GM12878 (cell line): ENCODE results near the gene ZNF79. TPM values are rescaled to one million over a fixed set of nuclear protein-coding genes. Genes with fewer than 3 reads are reported as not detected.

Experiments
- ATAC-seq: fragments of 200-7000 bp; cut with Tn5 transposase; 3 replicates; pipeline ENCODE4 v1.9.1; 2020; ENCODE audit warnings: mild to moderate bottlenecking, moderate library complexity
- BruUV-seq: library from RNA; stranded (reverse); fragments of 400-500 nt; replicated peaks from 2 replicates; lab custom pipeline; 2021; lab: Mats Ljungman, UMichigan
- CTCF ChIA-PET: fragments of 300-600 bp; sonication (Branson Sonifier 250); formaldehyde crosslinking; extraction: SDS; loops from one replicate; lab custom pipeline; 2021; ENCODE audit warnings: inconsistent platforms; lab: Yijun Ruan, JAX
- POLR2A ChIA-PET: fragments of 350-600 bp; formaldehyde crosslinking; extraction: SDS; loops from one replicate; lab custom pipeline; 2021; ENCODE audit warnings: inconsistent platforms; lab: Charles Lee
- RAD21 ChIA-PET: fragments of 300-600 bp; sonication (Branson Sonifier 250); formaldehyde crosslinking; loops from one replicate; lab custom pipeline; 2023; ENCODE audit warnings: antibody characterized with exemption; ENCODE audit not compliant: unreplicated experiment; lab: Charles Lee
- SMC1A ChIA-PET: fragments of 300-600 bp; sonication (Branson Sonifier 250); formaldehyde crosslinking; loops from one replicate; lab custom pipeline; 2023; ENCODE audit not compliant: unreplicated experiment, uncharacterized antibody; lab: Charles Lee
- DNase-seq: peaks from one replicate; pipeline ENCODE4 v3.0.0-alpha.2; 2011; ENCODE audit warnings: low read depth, low spot score
- FAIRE-seq: peaks from 3 replicates; lab custom pipeline; 2011; peaks lifted over from hg19 to GRCh38; lab: Jason Lieb, UNC
- H2AFZ ChIP-seq: 2 replicates; pipeline ENCODE4 v1.6.0; 2011; ENCODE audit warnings: low read depth, low read length, control low read depth; ENCODE audit not compliant: control insufficient read depth
- H3K27ac ChIP-seq: 2 replicates; pipeline ENCODE4 v1.5.1; 2011; ENCODE audit warnings: control low read depth; ENCODE audit not compliant: control insufficient read depth, insufficient read depth
- H3K27me3 ChIP-seq, 2 experiments: replicated peaks in 1 of 2; 2 replicates each; pipeline versions ENCODE4 v1.6.0 to v1.6.1; 2011; ENCODE audit warnings: low read length in 1 of 2; ENCODE audit not compliant: control insufficient read depth in 2 of 2, insufficient read depth in 2 of 2
- H3K36me3 ChIP-seq, 2 experiments: 2 replicates each; pipeline ENCODE4 v1.5.1; 2011; ENCODE audit warnings: low read length in 1 of 2; ENCODE audit not compliant: control insufficient read depth in 2 of 2, insufficient read depth in 2 of 2
- H3K4me1 ChIP-seq: 2 replicates; pipeline ENCODE4 v1.6.1; 2011; ENCODE audit warnings: mild to moderate bottlenecking, low read length, moderate library complexity, mixed read lengths; ENCODE audit not compliant: control insufficient read depth, insufficient read depth
- H3K4me2 ChIP-seq: 2 replicates; pipeline ENCODE4 v1.6.0; 2011; ENCODE audit warnings: control low read depth; ENCODE audit not compliant: control insufficient read depth, insufficient read depth
- H3K4me3 ChIP-seq: fragments of 200-600 bp; sonication (generic); 2 replicates; pipeline ENCODE4 v1.5.1; 2016
- H3K79me2 ChIP-seq: 2 replicates; pipeline ENCODE4 v1.6.0; 2011; ENCODE audit warnings: low read length; ENCODE audit not compliant: control insufficient read depth, insufficient read depth
- H3K9ac ChIP-seq: 2 replicates; pipeline ENCODE4 v1.8.0; 2011; ENCODE audit warnings: low read length, control low read depth, mixed read lengths; ENCODE audit not compliant: control insufficient read depth, insufficient read depth
- H3K9me3 ChIP-seq: replicated peaks from 3 replicates; pipeline ENCODE4 v1.5.1; 2011; ENCODE audit warnings: mild to moderate bottlenecking, low read length; ENCODE audit not compliant: control insufficient read depth, insufficient read depth
- H4K20me1 ChIP-seq: 2 replicates; pipeline ENCODE4 v1.6.0; 2011; ENCODE audit not compliant: control insufficient read depth, insufficient read depth
- ATF7 ChIP-seq: fragments of 450-650 bp; IDR thresholded peaks from 2 replicates; pipeline ENCODE4 v1.6.1; 2016; ENCODE audit warnings: low read depth, mild to moderate bottlenecking
- BMI1 ChIP-seq: fragments of 450-650 bp; IDR thresholded peaks from 2 replicates; pipeline ENCODE4 v1.6.1; 2016; ENCODE audit warnings: mild to moderate bottlenecking, moderate library complexity, borderline replicate concordance
- JUND ChIP-seq: IDR thresholded peaks from 2 replicates; pipeline ENCODE4 v1.6.1; 2012; ENCODE audit warnings: low read depth, mild to moderate bottlenecking, low read length, improper control_type of control experiment, moderate library complexity
- NFYB ChIP-seq: IDR thresholded peaks from 2 replicates; pipeline ENCODE4 v1.6.1; 2011; ENCODE audit warnings: low read depth, mild to moderate bottlenecking, low read length, improper control_type of control experiment, moderate library complexity; ENCODE audit not compliant: insufficient read depth
- PAX5 ChIP-seq: IDR thresholded peaks from 2 replicates; pipeline ENCODE4 v1.6.1; 2011; ENCODE audit warnings: low read depth, low read length, borderline replicate concordance
- SMAD5 ChIP-seq: IDR thresholded peaks from 2 replicates; pipeline ENCODE4 v1.6.1; 2016; ENCODE audit warnings: antibody characterized with exemption, low read depth
- WGBS: methylation state at CpG from one replicate; pipeline ENCODE4 v1.1.6; 2016; ENCODE audit warnings: low lambda C conversion rate; ENCODE audit not compliant: insufficient replicate concordance, insufficient coverage; ENCODE audit errors: missing lambda C conversion rate; 5-methylcytosine and 5-hydroxymethylcytosine counted together
- in situ Hi-C: fragments of 300-500 bp; cut with MboI; formaldehyde crosslinking; loops from 9 replicates; pipeline ENCODE4 v1.14.3; 2018; ENCODE audit warnings: mixed read lengths
- intact Hi-C: fragments of 100-400 bp; cut with micrococcal nuclease; formaldehyde crosslinking; loops from one replicate; pipeline ENCODE4 v1.14.2; 2022; ENCODE audit not compliant: unreplicated experiment
- polyA plus RNA-seq, 11 experiments: library from polyadenylated mRNA; depleted of rRNA in 4 of 11; unstranded in 6 of 11; stranded (reverse) in 5 of 11; fragments of >200 nt; fragmentation: Nextera tagmentation in 4 of 11; fragmentation: Illumina TruSeq in 1 of 11; extraction: Ambion mirVana in 4 of 11; extraction: Trizol in 1 of 11; gene quantifications; 1 replicate in 1 of 11; 2 replicates in 10 of 11; pipeline versions ENCODE4 v1.2.1 to v1.2.3, GENCODE V29; 2011 to 2016; ENCODE audit warnings: inconsistent platforms in 2 of 11, missing spikeins in 2 of 11, low read depth in 1 of 11
- total RNA-seq, 4 experiments: library from RNA; depleted of rRNA in 3 of 4; stranded (reverse); fragments of >200 nt in 3 of 4; fragmentation: Illumina TruSeq in 1 of 4; extraction: Trizol in 1 of 4; gene quantifications; 2 replicates each; pipeline versions ENCODE4 v1.2.1 to v1.2.3, GENCODE V29; 2013 to 2021
- TF ChIP-seq, protein P1 (sequence below): fragments of 450-650 bp; IDR thresholded peaks from 2 replicates; pipeline ENCODE4 v1.6.1; 2014; ENCODE audit warnings: mild to moderate bottlenecking
- TF ChIP-seq, protein P2 (sequence below): IDR thresholded peaks from 2 replicates; pipeline ENCODE4 v1.6.1; 2011; ENCODE audit warnings: borderline replicate concordance, low read depth, mild to moderate bottlenecking, moderate library complexity, mixed read lengths, low read length; ENCODE audit not compliant: insufficient read depth; ENCODE audit errors: extremely low read length

ZNF79 gene
- total and polyA plus RNA-seq, 10 of the 15 experiments (the other 5 are each of a cell fraction or from before 2014, with no cell fraction given) = 1.8 to 14.1 (median 11.7) TPM

DNA sequence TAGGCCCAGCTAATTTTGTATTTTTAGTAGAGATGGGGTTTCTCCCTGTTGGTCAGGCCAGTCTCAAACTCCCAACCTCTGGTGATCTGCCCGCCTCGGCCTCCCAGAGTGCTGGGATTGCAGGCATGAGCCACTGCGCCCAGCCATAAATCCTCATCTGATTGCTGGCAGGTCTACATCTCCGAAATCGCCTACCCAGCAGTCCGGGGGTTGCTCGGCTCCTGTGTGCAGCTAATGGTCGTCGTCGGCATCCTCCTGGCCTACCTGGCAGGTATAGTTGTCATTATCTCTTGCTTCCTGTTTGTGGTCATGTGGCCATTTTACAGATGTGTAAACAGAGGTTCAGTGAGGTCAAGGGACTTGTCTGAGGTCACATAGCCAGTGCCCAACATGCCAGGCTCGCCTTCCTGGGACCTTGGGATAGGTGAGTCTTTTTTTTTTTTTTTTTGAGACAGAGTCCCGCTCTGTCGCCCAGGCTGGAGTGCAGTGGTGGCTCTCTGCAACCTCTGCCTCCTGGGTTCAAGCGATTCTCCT, 24.4 kb upstream of the ZNF79 start:
- 92% methylated on average over 12 of the region's 14 CpGs for WGBS
- Histone ChIP-seq H3K4me2 (no peak overlapping the region), H3K27me3 (no peaks in the 10 kb centered on the region), H3K9ac (no peak overlapping the region), H3K36me3 (peaks cover 0 to 3% of the 10 kb centered on the region in 2 experiments; a peak in 2 of 4 replicates), H4K20me1 (no peaks in the 10 kb centered on the region), H2AFZ (no peak overlapping the region), H3K9me3 (no peaks in the 10 kb centered on the region), H3K4me1 (peaks cover 9% of the 10 kb centered on the region), H3K4me3 (no peak overlapping the region), H3K27ac (no peak overlapping the region), H3K79me2 (peaks cover 9% of the 10 kb centered on the region)
- ChIA-PET CTCF (interaction anchor here (1.0 to 3.6 kb wide), 5 partner anchors 52 to 187 kb away, joined by 3 to 25 read pairs (median 7); partner anchors contain the start of genes LRSAM1 and RPL12), RAD21 (interaction anchor here (1.2 to 1.3 kb wide), 2 partner anchors 52 to 185 kb away, joined by 3 to 4 read pairs; partner anchors contain the start of genes LRSAM1 and RPL12), POLR2A (no interaction called here), SMC1A (interaction anchor here (0.7 to 1.7 kb wide), 4 partner anchors 11 to 185 kb away, joined by 3 to 6 read pairs (median 4); no protein-coding TSS in a partner anchor)
- no TSS peak for BruUV-seq
- ATAC-seq (no peak), DNase-seq (no peak), FAIRE-seq (no peak)
- TF ChIP-seq, protein P1, sequence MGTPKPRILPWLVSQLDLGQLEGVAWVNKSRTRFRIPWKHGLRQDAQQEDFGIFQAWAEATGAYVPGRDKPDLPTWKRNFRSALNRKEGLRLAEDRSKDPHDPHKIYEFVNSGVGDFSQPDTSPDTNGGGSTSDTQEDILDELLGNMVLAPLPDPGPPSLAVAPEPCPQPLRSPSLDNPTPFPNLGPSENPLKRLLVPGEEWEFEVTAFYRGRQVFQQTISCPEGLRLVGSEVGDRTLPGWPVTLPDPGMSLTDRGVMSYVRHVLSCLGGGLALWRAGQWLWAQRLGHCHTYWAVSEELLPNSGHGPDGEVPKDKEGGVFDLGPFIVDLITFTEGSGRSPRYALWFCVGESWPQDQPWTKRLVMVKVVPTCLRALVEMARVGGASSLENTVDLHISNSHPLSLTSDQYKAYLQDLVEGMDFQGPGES = no peak
- TF ChIP-seq NFYB (no peak), BMI1 (no peak), ATF7 (no peak), JUND (no peak), SMAD5 (no peak), PAX5 (no peak)
- TF ChIP-seq, protein P2, sequence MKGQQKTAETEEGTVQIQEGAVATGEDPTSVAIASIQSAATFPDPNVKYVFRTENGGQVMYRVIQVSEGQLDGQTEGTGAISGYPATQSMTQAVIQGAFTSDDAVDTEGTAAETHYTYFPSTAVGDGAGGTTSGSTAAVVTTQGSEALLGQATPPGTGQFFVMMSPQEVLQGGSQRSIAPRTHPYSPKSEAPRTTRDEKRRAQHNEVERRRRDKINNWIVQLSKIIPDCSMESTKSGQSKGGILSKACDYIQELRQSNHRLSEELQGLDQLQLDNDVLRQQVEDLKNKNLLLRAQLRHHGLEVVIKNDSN = no peak
- intact Hi-C loops (loop anchor here (5.0 kb wide), 2 partner anchors 88 to 458 kb away; no protein-coding TSS in a partner anchor), in situ Hi-C loops (loop anchor here (5.0 kb wide), 1 partner anchor 183 kb away; no protein-coding TSS in a partner anchor)
